T-helper 1 cell treated with Interleukin-12 subunit alpha and Interleukin-12 subunit beta and Interleukin-4 antibody, amounts not matched to agents 30 ng/mL and 1 ng/mL, for 36 hours (primary cell): ENCODE measurements around the gene CCDC102B. TPM values are rescaled to one million over a fixed set of nuclear protein-coding genes. Genes with fewer than 3 reads are reported as not detected.
"Not testable (repeated sequence)": the region's sequence is repeated elsewhere in the genome, so short reads cannot be mapped to it uniquely, and the experiment has no call there.

Source experiments
- intact Hi-C: fragments of 100-400 bp; cut with micrococcal nuclease; formaldehyde crosslinking; loops from one replicate; pipeline ENCODE4 v1.15.1; 2024
- total RNA-seq: library from RNA; stranded (reverse); gene quantifications from 2 replicates; pipeline ENCODE4 v1.2.3, GENCODE V29; 2022

The CCDC102B gene
- total RNA-seq, 1 donor from 2014 or later = 2.5 TPM

- intact Hi-C loops = no loop called here
Observed at GRCh38 chr18:68965817-68966216, 167.9 kb downstream of the CCDC102B start.

GRCh38 chr18:68969027-68969426 lies 171.1 kb downstream of the CCDC102B start:
- intact Hi-C loops = no loop called here

DNA sequence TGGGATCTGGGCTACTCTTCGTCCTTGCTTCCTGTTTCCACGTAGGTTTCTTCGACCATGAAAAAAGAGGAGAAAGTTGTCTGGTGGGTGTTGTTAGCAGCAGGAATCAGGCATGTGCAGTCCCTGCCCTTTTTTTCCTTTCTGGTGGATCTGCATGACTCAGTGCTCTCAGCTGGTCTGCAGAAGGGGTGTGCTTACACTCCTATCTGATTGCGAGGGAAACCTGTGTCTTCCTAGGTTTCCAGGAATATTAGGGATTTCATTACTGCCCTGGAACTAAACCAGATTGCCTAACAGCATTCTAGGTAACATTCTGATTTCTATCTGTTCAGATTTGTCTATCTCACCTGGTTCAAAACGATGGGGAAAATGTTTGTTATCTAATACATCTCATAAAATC lies 174.3 kb downstream of the CCDC102B start:
- intact Hi-C loops = no loop called here

- intact Hi-C loops = no loop called here
Observed at GRCh38 chr18:68979737-68980136, 181.9 kb downstream of the CCDC102B start.

DNA sequence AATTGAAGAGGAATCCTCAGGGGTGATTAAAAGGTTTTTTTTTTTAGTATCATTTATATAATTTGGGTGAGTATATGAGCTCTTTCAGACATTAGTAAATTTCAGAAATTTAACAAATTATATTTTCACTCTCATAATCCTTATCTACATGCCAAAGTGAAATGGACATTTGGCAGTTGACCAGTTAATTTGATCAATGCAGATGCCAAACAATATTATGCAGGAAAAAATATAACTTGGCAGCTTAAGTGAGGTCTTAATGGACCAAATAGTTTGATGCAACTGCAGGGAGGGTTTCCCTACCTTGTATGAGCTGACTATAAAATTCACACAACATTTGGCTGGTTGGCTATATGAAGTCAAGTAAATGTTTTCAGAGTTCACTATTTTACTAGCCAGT lies 185.2 kb downstream of the CCDC102B start:
- intact Hi-C loops = no loop called here

DNA sequence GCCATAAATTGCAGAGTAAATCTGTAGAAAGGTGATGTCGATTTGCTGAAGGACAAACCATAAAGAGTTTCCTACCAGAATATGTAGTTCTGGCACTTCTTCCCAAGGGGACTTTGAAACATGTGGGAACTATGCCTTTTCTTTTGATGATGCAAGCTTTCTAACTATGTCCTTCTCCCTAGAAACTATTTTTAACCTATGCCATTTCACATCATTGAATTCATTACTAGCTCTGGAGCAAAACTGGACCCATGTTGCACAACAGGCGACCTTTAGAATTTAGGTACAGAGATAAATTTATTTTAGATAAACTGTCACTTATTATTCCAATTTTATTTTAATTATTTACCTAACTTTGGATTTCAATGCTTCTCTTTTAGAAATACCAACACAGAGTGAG lies 186.5 kb downstream of the CCDC102B start:
- intact Hi-C loops = no loop called here

GRCh38 chr18:68985172-68985820 lies 187.4 kb downstream of the CCDC102B start:
- intact Hi-C loops = no loop called here

GRCh38 chr18:68991286-68991685 lies 193.4 kb downstream of the CCDC102B start:
- intact Hi-C loops = no loop called here

GRCh38 chr18:68992719-68993482 lies 195.0 kb downstream of the CCDC102B start:
- intact Hi-C loops = no loop called here

DNA sequence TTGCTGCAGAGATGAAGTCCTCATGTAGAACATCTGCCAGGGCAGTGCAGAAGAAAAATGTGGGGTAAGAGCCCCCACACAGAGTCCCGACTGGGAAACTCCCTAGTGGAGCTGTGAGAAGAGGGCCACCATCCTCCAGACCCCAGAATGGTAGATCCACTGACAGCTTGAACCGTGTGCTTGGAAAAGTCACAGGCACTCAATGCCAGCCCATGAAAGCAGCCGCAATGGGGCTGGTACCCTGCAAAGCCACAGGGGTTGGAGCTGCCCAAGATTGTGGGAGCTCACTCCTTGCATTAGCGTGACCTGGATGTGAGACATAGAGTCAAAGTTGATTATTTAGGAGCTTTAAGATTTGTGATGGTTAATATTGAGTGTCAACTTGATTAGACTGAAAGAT lies 197.8 kb downstream of the CCDC102B start:
- intact Hi-C loops = no loop called here

- intact Hi-C loops = no loop called here
Observed at GRCh38 chr18:68997845-68998244, 200.0 kb downstream of the CCDC102B start.

DNA sequence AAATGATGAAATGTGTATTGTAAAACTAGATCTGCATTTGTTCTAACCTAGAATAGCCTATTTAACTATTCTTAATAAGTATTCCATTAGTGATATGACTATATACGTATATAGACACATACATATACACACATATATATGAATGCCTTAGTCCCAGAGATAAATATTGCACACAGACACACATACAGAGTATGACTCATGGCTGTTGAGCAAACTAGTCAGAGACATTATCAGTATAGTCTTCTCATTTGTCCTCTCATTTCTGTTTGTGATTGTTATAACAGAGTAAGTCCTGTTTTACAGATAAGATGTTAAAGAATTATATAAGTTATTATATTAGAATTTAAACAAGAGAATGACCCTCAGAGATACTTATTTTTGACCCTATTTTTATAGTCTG lies 202.5 kb downstream of the CCDC102B start:
- intact Hi-C loops = no loop called here

GRCh38 chr18:69002233-69002632 lies 204.4 kb downstream of the CCDC102B start:
- intact Hi-C loops = no loop called here

DNA sequence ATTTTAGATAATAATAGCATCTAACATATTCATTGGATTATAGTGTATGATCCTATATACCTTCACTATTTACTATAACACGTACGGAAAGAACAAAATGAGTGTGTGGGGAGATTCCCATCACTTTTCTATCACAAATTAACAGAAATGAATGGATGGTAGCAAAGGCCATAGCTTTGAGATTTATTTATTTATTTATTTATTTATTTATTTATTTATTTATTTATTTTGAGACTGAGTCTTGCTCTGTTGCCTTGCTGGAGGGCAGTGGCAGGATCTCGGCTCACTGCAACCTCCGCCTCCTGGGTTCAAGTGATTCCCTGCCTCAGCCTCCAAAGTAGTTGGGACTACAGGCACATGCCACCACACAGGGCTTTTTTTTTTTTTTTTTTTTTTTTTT lies 208.3 kb downstream of the CCDC102B start:
- intact Hi-C loops = not testable (repeated sequence)

GRCh38 chr18:69008538-69008937 lies 210.7 kb downstream of the CCDC102B start:
- intact Hi-C loops = no loop called here

DNA sequence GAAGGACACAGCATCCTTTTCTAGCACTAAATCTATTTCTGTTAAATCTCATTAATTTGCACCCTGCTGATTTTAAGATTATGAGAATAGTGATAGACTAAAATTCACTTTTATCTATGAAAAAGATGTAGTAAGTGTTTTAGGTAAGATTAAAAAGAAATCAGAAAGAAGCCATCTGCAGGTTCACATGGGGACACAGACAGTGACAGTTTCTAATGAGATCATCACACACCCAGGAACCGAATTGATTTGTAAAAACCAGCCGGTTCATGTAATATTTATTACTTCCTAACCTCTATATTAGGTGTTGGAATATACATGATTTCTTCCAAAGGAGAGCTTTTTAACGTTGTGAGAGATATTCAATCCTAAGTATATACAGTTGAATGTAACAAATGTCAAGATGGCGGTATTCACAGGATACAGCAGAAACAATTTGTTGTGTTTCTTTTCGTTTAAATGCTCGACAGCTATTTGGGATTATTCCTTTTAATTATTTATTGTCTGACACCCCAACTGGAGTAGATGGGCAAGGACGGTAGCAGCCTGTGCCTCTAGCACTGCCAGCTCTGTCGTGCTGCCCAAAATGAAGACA lies 223.4 kb downstream of the CCDC102B start:
- intact Hi-C loops = no loop called here

DNA sequence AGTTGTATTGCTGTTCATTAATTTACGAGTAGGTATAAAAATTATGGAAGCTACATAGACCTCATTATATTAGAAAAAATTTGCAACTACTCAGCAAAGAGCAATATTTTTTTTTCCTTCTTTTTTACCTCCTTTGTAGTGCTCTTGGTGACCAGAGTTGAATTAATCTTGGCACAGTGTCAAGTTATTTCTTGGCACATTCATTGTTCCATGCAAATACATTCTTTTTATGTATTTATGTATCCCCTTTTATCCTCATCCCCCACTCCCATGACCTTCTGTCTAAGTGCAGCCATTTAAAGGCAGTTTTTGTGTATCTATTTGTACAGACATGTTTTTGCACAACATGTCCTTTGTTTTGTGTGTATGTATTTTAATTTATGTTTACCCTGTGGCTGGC lies 224.5 kb downstream of the CCDC102B start:
- intact Hi-C loops = no loop called here

DNA sequence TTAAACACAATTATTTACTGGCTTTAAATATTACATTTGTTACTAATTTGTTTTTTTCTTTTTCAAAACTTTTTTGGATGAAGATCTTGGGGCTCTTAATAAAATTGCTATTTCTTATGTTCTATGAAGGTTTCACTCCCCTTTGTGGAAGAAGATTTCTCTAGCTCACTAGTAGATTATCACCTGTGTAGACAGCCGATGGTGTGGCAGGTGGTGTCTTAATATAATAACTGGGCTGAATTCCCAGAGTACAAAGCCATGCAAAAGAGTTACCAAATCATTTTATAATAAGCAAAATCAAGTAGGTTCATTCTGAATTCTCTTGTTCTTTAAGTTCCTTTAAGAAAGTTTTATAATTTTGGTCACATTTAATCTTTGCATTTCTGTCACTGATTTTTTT lies 233.7 kb downstream of the CCDC102B start:
- intact Hi-C loops = no loop called here

DNA sequence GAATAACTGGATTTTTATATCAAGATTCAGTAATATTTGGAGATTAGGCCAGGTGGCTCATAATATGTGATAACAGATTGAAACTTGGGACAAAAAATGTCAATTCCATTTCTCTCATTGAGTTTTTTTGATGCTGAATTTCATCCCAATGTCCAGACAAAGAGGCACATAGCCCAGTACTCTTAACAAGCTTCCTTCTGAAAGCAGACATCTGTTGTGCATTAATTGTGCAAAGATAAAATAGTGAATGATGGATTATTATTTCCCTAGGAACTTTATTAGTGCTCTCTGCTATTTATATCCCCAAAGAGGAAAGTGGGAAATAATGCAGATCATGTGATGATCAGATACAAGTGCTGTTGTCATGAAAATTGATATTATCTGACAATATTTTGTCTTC lies 234.1 kb downstream of the CCDC102B start:
- intact Hi-C loops = no loop called here

DNA sequence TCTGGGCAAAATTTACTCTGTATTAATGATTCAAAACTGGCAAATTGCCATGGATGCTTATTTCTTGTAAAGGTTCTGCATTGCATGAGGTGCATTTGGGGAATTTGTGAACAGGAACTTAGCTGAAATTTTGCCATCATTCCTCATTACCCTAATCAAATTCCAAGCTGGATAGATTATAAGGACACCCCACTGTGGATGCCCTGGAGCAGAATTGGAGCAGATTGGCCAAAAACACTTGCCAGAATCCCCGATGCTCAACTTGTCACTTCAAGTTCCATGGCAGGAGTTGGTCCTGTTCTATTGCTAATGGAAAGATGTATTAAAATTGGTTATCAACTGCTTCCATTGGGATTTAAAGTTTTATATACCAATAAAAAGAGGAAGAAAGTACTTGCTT lies 237.9 kb downstream of the CCDC102B start:
- intact Hi-C loops = no loop called here

- intact Hi-C loops = no loop called here
Observed at GRCh38 chr18:69044215-69044614, 246.3 kb downstream of the CCDC102B start.

- intact Hi-C loops = no loop called here
Observed at GRCh38 chr18:69064063-69064462, 266.2 kb downstream of the CCDC102B start.

GRCh38 chr18:69067048-69067447 lies 269.2 kb downstream of the CCDC102B start:
- intact Hi-C loops = no loop called here
